Erythroblast (primary cell): ENCODE results near the gene IL25.

Experiments used
- GATA1 ChIP-seq: IDR thresholded peaks from 2 replicates; pipeline ENCODE4 v1.6.1; 2011; ENCODE audit warnings: low read depth, mild to moderate bottlenecking, control low read depth, low read length, moderate library complexity
- POLR2A ChIP-seq: IDR thresholded peaks from 2 replicates; pipeline ENCODE4 v1.6.1; 2011; ENCODE audit warnings: mild to moderate bottlenecking, low read length

GRCh38 chr14:23359722-23360447 lies 12.7 kb upstream of the IL25 start:
- no peak for TF ChIP-seq POLR2A
- no peak for TF ChIP-seq GATA1
